T-helper 2 cell treated with Interferon-gamma antibody and Interleukin-4, amounts not matched to agents 100 ng/mL and 5 ng/mL, for 36 hours (primary cell): Measurements from ENCODE around the gene PBRM1. TPM values are rescaled to one million over a fixed set of nuclear protein-coding genes. Genes with fewer than 3 reads are reported as not detected.
"Not testable (repeated sequence)": the region's sequence is repeated elsewhere in the genome, so short reads cannot be mapped to it uniquely, and the experiment has no call there.

ENCODE experiments used
- intact Hi-C: fragments of 100-400 bp; cut with micrococcal nuclease; formaldehyde crosslinking; loops from one replicate; pipeline ENCODE4 v1.15.1; 2023
- total RNA-seq: library from RNA; stranded (reverse); gene quantifications from 2 replicates; pipeline ENCODE4 v1.2.3, GENCODE V29; 2022

PBRM1 gene
- total RNA-seq, 1 donor from 2014 or later: 79.8 TPM

- intact Hi-C loops: no loop called here
Measured at GRCh38 chr3:52527039-52527731, 158.5 kb downstream of the PBRM1 start.

GRCh38 chr3:52526671-52527038, 159.1 kb downstream of the PBRM1 start:
- intact Hi-C loops: not testable (repeated sequence)

GRCh38 chr3:52525680-52526561, 159.8 kb downstream of the PBRM1 start:
- intact Hi-C loops: no loop called here

GRCh38 chr3:52524752-52525679, 160.7 kb downstream of the PBRM1 start:
- intact Hi-C loops: no loop called here

- intact Hi-C loops: no loop called here
Measured at GRCh38 chr3:52524258-52524751, 161.4 kb downstream of the PBRM1 start.

- intact Hi-C loops: no loop called here
Measured at GRCh38 chr3:52523386-52524257, 162.1 kb downstream of the PBRM1 start.

- intact Hi-C loops: no loop called here
Measured at GRCh38 chr3:52522651-52523251, 163.0 kb downstream of the PBRM1 start.

GRCh38 chr3:52521881-52522650, 163.6 kb downstream of the PBRM1 start:
- intact Hi-C loops: no loop called here

- intact Hi-C loops: no loop called here
Measured at GRCh38 chr3:52521488-52521824, 164.3 kb downstream of the PBRM1 start.

GRCh38 chr3:52520716-52521487, 164.8 kb downstream of the PBRM1 start:
- intact Hi-C loops: no loop called here

- intact Hi-C loops: no loop called here
Measured at GRCh38 chr3:52520141-52520667, 165.5 kb downstream of the PBRM1 start.

- intact Hi-C loops: no loop called here
Measured at GRCh38 chr3:52519445-52520140, 166.1 kb downstream of the PBRM1 start.

GRCh38 chr3:52518723-52519444, 166.8 kb downstream of the PBRM1 start:
- intact Hi-C loops: no loop called here

- intact Hi-C loops: no loop called here
Measured at GRCh38 chr3:52517796-52518722, 167.7 kb downstream of the PBRM1 start.

- intact Hi-C loops: no loop called here
Measured at GRCh38 chr3:52516509-52517195, 169.1 kb downstream of the PBRM1 start.
